ENCODE data around the gene SEMA6A.

The SEMA6A gene

DNA sequence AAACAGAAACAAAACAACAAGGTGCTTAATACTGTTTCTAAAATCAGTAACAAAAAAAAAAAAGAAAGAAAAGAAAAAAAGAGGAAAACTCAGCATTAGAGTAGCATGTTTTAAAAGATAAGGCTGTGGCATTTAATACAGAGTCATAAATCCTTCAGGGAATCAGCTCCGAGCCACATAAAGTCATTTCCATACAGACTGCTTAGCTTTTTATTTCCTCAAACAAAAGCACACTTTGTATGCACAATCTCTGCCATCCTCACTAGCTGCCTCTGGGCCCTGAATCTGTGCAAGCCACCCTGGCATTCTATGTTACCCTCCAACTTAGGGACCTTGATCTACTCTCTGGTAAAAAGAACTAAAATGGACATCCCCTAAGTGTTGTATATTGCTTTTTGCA, 87.6 kb downstream of the SEMA6A start:
- no peak for DNase-seq

DNA sequence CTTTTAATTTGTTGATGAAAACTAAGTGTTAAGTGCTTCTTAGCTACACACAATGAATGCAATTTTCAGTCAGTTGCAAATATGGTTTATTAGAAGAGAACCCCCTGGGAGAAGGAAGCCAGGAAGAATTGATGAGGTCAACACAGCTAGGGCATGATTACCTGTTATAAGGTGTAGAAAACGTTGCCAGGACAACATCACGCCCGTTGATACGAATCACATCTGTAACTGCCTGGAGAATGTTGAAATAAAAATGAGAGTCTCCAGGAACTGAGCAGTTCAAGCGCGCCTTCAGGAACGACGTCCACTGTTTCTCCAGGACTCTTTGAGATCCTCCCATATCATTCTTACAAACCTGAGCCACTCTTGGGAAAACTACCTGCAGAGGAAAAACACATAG, 88.0 kb downstream of the SEMA6A start:
- no peak for DNase-seq

DNA sequence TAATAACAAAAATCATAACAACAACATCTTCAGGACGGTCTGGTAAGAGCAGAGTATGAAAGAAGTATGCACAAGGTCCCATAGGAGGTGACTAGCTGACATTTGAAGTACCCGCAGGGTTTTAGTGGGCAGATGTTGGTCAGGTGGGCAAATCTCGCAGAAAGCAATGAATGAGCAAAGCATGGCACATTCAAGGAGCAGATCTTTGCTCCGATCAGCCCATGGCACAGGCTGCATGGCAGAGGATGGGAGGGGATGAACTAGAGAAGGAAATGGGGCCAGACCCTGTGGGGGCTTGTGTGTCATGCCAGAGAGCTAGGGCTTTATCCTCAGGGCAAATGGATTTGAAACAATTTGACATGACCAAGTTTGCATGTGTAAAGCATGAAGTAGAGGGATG, 90.0 kb downstream of the SEMA6A start:
- DNase-seq, result no peak

DNA sequence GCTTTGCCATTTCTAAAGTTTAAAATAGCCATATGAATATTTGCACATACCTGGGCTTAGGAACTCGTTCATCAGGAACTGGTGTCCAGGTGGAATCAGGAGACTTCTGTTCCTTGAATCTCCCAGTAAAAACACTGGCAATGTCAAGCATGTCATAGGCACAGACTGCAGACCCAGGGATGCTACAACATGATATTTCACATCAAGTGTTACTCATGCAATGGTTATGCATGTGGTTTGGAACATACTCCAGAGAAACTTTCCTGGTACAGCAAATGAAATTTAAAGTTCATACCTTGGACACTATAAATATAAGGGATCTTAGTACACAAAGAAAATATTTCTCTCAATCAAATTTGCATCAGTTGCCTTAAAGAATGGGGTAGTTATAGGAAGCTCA, 92.2 kb downstream of the SEMA6A start:
- no peak for DNase-seq

DNA sequence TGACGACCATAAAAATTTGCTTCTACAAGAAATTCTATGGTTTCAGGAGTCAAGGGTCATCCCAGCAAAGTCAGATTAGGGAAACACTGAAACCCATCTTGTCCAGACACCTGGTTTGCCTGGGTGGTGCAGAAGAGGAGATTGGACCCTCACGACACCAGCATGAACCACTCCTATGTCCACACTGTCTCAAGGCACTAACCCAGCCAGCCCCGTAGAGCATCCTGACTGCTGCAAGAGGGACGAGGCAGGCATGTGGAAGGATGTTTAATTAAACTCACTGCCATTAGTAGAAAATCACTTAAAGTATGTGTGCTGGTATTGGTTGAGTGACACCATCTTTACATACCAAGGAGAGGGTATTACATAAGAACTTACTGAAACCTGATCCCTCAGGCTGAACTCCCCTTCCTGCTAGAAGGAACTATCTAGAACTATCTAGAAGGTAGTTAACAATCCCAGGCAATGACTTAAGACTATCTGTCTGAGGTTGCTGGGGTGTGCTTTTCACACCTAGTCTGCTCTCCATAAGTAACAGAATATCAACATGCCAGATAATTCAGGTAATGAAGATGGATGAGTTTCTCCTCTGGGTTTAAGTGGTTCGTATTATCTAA, 93.6 kb downstream of the SEMA6A start:
- DNase-seq, result no peak

DNA sequence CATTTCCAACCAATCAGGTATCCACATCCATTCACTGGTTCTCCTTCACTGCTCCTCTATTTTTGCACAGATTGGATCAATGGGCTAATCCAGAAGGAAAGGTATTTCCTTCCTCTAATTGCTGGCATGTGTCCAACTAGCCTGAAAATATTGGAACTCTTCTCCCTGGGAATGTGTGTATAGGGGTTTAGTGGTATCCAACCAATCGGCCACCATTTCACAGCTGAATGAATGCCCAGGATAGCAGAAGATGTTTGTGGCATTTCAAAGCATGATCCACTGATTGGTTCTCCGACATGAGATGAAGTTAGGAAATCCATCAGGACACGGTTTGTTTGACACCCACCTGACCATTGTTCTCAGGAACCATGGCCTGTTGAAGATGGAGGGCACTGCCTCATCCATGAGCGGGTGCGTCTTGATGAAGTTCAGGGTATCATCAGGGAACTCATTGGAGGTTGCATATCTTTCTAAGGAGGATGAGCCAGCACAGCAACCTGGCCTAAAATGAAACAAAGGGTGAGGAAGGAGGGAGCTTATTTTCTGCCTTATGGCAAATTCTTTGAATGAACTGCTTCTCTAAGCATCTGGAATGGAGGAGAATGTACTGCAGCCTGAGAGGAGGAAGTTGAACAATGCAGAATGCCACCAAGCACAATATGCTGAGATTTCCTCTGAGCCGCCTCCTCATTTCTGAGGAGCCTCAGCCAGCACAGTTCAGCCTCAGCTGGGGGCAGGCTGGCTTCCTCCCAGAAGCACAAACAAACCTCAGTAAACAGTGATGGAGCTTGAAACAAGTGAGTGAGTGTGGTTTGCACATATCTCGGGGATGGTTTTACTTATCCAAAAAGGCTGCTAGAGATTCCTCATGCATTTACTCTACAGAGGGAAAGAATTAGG, 94.6 kb downstream of the SEMA6A start:
- DNase-seq, result no peak

DNA sequence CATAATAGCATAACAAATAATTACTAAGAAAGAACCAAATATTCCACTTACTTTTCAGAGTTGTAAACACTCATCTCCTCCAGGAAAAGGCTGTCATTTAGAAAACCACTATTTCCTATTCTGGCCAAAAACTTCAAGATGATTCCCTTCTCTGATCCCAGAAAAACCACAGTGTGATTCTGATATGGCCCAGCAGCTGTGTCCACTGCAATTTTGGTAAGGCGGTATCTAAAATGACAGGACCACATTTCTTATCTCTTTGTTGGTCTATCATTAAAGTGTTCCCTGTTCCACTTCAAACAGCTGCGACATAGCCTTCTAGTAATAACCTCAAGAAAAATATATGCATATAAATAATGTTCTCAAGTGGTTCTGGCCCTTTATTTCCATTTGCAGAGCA, 96.1 kb downstream of the SEMA6A start:
- no peak for DNase-seq

DNA sequence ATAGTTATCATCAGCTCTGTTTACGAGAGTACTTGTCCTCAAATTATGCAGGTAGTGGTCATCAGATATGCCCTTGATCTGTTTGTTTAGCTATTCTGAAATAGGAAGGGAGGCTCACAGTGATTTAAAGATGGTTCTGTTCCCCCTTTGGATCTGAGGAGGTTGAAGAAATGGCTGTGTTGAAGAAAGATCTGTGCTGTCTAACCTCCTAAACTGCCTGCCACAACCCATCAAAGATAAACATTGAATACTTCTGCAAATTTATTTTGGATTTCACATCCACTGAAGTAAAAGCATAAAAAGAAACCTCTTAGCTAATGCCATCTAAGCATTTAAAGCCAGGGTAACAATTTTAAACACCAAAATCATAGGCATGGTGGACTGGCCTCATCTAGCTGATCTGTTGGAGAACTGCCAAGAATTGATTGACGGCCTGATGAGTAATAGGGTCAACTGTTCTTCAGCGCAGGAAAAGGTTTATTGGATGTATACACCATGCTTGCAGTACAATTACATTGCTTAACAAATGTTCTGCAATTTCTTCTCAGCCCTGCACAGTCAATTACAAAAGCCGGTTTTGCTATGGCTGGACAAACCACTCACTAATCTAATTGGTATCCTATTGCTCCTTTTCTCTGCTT, 97.6 kb downstream of the SEMA6A start:
- no peak for DNase-seq

DNA sequence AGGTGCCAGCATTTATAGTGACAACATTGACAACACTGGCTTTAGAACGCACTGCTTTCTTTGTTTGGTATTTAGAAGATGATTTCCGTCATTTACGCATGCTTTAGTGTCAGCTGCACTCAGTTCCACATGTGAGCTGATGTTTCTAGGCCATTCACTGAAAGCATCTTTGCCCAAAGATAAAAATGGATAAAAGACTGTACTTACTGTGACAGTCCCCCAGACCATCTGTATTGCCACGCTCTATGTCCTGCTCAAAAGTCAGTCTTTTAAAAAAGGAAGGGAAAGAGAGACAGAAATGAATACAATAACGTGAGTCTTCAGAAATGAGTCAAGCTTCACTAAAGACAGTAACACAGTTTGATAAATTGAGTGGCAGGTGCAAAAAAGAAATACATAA, 99.3 kb downstream of the SEMA6A start:
- DNase-seq, result no peak

DNA sequence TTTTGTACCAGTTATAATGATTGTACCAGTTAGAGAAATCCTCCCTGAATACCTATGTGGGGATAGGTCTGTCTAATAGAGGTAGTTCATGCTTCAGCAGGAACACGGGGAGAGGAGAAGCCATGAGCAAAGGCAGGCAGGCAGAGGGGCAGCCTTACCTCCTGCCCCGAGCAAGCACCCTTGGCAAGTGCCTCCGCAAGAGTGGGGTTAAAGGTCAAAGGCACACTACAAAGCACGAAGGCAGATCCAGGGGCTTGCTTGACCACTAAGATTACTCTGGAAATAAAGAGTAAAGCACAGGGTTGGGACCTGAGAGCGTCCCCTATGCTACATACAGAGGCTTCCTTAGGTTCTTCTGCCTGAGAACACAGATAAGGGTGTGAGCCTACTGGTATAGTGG, 100.9 kb downstream of the SEMA6A start:
- DNase-seq, result no peak

DNA sequence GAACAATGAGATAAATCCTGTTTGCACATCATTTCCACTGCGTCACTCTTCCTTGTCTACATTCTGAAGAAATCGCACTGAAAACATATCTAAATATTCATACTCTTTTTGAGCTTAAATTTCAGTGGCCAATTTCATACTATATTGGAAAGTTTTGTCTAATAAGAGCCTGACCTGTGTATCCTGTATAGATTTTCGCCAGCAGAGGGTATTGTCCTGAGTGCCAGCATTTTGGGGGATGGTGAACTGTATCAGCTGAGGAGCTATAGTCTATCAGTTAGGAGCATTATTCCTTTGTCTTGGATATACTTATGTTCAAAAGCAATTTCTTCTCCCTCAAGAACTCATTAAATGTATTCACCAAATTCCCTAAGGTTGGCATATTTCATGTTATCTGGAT, 102.3 kb downstream of the SEMA6A start:
- no peak for DNase-seq

DNA sequence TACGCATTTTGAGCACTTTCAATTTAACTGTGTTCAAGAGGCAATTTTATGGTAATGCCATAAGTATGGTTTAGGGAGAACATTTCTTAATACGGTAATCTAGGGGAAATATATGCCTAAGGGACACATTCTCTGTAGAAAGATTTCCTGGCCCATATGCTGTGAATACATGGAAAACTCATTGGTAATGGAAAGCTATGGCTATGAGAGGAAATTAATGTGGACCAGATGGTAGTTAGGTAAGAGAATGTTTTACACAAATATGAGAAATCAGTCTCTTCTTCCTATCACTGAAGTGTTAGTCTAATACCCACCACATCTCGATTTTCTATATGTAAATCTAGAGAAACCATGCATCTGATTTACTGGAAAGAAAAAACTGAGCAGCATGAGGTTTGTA, 105.0 kb downstream of the SEMA6A start:
- DNase-seq, result no peak

DNA sequence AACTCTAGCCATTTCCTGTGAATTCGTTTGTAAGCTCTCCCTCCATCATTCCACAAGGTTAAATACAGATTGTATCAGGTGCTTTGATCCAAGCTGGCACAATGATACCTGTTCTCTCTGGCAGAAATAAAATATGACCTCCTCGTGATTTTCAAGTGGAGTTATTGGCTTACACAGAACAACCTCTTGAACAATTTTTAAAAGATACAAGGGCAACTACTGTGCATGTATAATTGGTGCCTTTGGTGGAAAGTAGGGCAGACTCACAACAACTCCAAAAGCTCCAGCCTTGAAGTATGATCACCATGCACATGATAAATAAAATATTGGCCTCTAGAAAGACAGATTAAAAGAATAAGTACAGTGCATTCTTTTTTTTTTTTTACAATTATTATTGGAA, 106.0 kb downstream of the SEMA6A start:
- no peak for DNase-seq

DNA sequence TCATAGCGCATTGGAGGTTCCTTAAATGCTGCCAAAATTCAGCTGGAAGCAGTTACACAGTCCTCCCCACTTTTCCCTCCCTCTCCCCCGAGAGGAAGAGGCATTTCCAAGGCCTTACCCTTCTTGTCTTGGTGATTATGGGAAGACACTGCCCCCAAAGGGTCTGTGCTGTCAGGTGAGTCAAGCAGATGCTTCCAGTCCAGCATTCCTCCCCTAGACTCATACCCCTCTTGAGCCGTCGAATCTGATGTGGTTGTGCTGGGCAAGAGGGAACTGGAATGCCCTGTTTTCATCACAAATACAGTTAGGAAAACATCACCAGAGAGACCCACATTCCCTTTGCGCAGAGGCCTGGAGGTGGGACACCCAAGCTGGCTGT, 107.2 kb downstream of the SEMA6A start:
- DNase-seq, result no peak

DNA sequence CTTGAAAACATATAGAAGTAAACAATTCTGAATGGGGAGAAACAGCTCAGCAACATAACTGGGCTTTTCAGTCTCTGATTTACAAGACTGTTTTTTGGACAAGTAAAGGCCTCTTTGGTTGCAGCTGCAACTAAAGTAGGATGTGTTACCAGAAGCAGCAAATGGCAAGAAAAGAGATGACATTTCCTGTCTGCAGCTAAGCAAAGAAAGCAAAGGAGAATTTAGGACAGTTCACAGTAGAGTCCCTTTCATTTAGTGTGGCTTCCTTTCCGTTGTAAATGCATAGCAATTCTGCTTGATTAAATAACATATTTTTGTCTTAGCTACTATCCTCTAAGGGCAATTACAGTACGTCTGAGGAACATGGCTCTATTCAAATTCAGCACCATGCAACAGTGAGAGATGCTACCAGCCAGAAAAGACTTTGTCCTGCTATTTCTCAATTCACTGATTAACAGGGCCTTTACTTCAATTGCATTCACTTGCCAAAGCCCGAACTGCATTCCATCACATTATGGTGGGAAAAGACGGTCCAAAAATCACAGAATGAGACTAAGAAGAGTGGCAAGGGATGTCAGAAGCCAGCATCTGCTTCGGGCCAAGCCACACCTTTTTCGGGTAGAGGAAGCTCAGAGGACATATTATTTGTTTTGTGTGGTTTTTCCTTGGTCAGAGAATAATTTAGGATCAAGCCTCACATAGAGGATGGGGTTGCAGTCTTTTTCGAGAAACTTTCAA, 107.7 kb downstream of the SEMA6A start:
- no peak for DNase-seq

DNA sequence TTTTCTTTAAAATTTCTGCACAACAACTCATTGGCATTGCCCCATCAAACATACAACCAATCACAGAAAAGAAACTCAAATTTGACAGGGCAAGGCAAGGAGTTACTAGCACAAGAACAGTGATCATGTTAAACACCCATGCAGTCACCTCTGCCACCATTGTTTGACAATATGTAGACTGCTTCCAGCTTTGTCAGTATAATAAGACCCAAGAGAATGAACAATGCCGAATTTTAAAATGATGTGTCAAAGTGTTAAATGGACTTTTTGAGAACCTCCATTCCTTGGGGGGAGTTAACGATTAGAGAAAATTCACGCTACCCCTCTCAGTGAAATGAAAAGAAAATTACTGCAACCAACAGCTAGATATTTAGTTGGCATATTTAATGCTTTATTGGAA, 109.2 kb downstream of the SEMA6A start:
- DNase-seq, result no peak

DNA sequence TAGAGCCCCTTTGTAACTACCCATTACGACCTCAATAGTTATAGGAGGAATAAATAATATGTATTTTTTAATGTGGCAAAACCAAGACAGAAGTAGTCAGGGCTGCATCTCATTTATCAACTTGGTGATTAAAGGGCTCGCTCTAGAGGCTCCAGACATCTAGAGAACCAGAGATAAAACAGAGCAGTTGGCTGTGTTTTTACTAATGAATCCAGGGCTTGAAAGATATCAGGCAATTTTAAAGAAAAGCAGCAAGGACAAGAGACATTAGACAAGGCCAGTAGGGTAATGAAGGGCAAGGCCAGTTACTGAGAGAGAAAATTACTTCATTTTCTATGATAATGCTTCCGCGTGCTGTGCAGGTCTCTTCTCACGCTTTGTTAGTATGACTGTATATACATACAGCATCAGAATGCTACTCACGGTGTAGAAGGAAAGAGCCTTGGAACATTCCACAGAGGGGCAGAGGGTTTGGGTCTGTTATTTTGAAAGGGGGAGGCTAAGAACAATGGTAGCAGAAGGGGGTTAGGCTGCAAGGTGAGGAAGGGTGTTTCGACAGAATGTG, 110.4 kb downstream of the SEMA6A start:
- no peak for DNase-seq

DNA sequence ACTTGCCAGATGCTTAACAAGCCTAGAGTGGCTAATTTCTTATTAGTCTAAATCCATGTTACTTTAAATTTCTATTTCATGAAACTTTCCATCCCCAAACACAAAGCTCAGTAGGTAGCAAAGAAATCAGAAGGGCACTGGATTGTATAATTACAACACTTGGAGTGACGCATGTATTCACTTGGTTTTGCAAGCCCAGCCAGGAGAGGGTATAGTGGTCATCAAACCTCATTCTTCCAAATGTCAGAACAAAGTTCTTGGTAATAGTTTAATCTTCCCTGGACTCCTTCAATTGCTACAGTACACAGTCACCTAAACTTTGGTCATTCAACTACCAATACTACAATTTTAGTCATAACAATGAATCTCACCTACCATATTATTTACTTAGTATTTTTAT, 112.1 kb downstream of the SEMA6A start:
- no peak for DNase-seq

DNA sequence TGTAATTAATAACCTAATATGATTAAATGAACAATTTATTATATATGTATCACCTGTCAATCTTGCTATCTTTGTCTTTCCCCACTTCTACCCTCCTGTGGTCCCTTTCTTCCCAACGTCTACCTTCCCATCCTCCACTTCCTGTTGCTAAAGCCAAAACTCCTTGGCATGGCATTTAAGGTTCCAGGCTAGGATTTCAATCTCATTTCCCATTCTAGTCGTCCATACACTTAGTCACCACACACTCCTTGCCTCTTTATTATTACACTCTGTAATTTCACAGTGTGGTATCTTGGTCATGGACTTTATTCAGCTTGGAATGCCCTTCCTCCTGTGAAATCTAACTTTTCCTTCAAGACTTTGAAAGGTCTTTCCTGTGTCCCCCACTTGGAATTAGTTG, 115.3 kb downstream of the SEMA6A start:
- no peak for DNase-seq

DNA sequence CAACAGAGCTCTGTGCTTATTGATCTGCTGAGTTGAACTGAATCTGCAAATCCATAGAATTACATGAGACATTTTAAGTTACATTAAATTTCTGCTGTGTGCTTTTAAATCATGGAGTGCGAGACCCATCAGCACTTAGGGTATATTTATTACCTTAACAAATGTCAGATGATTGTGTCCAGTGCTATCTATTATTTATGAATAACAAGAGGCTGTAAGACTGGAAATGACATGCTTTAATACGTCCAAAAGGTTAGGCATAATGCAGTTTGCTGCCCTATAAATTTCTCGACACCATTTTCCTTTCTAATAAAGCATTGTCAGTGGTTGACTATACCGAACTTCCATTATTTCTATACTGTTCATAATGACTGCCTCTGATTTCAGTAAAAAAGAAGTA, 117.6 kb downstream of the SEMA6A start:
- DNase-seq, result no peak

DNA sequence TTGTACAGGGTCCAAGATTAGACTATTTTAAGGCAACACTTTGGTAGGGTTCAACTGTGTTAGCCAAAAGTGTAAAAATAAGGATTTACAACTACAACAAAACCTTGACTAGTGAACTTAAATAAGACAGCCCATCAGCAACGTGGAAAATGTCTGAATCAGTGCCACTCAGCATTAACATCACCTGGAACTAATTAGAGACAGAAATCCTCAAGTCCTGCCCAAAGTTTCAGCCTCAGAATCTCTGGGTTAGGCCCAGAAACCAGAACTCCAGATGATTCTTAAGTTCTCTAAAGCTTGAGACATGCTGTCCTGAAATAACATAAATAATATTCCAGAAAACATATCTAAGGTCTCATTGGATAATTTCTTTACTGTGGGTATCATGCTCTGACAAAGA, 118.6 kb downstream of the SEMA6A start:
- no peak for DNase-seq

DNA sequence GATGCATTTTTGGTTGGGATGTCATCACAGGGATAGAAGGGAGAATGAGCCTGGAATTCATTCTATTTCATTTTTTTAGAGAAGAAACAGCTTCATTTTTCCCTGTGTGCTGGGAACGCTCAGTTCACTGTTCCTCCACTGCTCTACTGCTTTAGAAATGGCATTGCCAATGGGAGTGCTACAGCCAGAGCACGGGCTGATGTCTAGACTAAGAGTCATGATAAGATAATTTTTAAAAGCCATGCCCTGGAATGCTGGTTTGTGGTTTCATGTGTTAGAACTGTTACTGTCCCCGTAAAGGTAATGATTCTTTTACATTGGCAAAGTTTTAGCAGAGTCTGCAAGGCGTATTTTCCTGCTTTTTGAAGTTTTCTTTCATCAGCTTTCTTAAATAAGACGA, 119.6 kb downstream of the SEMA6A start:
- DNase-seq, result no peak

DNA sequence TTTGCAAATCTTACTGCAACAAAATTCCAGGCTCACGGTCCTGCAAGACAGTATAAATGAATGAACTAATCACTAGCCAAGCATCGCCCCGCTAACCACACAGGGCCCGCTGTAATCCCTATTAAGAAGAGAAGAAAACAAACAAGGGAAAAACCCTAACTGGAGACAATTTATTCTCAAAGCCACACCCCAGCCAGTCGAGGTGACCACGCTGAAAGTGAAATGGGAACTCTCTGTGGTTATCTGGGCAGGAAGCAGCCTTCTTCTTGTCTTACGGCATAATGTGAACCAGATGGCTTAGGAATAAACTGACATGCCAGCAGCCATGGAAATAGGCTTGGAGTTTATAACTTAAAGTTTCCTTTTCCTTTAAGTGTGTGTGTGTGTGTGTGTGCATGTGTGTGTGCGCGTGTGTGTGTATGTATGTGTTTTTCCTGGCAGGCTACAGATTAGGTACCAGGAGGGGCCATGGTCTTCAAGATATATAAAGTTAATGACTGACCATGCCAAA, 120.2 kb downstream of the SEMA6A start:
- DNase-seq, result no peak
